NOMO-1 (cell line): ENCODE data around the gene FAM180A.
"Not testable (repeated sequence)": the region's sequence is repeated elsewhere in the genome, so short reads cannot be mapped to it uniquely, and the experiment has no call there.

ENCODE experiments used
- DNase-seq, 2 experiments: peaks; one replicate each; lab custom pipeline; 2025; ENCODE audit not compliant: unreplicated experiment in 2 of 2; lab: John Stamatoyannopoulos, UW

The FAM180A gene

DNA sequence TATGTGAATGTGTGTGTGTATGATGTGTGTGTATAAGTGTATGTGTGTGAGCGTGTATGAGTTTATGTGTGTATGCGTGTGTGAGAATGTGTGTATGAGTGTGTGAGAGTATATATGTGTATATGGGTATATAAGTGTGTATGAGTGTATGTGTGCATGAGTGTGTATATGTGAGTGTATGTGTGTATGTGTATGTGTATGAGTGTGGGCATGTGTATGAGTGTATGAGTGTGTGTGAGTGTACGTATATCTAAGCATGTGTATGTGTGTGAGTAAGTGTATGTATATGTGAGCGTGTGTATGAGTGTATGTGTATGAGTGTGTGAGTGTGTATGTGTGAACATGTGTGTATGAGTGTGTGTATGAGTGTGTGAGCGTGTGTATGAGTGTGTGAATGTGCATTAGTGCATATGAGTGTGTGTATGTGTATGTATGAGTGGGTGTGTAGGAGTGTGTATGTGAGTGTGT is 33.5 kb downstream of the FAM180A start:
- DNase-seq, result no peak

DNA sequence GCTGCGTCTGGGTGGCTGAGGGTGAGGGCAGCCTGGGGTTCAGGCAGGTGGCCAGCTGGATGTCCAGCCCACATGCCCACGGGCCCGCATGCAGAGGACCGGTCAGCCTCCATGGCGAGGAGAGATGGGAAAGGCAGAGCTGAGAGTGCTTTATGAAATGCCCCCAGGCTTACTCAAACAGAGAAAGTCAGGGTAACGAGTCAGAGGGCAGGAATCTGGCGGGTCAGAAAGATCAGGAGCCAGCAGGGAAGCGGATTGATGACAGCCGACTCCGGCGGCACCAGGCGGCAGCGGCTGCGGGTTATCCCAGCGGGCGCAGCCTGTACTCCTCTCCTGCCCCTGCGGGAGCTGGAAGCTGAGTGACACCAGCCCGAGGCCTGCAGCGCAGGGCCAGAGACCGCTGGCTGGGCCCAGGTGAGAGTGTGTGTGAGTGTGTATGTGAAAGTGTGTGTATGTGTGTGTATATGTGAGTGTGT is 34.0 kb downstream of the FAM180A start:
- DNase-seq, result no peak

DNA sequence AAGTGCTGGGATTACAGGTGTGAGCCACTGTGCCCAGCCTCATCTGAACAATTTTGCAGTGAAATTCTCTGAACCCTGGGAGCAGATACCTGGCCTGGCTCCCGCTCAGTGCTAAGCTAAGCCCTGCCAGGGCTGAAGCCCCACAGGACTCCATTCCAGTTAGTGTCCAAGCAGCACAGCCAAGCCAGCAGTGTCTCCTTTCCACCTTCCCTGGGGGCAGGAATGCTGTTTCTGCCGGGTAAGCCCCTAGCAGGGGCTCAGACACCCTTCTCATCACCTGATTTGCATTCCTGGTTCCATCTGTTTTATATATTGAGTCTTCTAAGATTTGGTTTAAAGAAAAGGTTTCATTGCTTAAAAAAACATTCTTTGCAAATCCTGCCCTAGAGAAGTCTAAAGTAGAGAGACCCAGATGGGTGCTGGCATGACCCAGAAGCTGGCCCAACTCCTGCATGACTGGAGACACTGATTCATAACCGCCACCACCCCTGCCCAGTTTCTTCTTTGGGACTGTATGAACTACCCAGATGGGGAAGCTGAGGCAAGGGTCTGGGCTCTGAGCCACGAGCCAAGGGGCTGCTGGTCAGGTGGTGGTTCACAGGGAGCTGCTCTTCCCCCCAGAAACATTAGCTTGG is 34.7 kb downstream of the FAM180A start:
- no peak for DNase-seq

DNA sequence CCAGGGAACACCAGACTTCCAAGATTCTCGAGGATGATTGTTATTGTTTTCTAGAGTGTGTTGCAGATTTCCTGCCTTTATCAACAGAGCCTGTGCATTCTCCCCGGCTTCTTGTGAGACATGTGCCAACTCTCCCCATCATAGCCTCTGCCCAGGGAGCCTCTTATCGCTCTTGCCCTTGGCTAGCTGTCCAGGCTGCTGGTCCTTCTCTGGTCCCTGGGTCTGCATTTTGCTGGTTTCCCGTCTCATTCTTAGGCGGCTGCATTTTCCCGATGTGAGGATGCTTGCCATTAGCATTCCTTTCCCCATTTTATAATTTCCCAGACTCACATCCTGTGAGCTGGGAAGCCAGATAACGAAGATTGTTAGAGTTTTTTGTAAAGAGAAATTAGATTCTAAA is 35.8 kb downstream of the FAM180A start:
- DNase-seq, result no peak

DNA sequence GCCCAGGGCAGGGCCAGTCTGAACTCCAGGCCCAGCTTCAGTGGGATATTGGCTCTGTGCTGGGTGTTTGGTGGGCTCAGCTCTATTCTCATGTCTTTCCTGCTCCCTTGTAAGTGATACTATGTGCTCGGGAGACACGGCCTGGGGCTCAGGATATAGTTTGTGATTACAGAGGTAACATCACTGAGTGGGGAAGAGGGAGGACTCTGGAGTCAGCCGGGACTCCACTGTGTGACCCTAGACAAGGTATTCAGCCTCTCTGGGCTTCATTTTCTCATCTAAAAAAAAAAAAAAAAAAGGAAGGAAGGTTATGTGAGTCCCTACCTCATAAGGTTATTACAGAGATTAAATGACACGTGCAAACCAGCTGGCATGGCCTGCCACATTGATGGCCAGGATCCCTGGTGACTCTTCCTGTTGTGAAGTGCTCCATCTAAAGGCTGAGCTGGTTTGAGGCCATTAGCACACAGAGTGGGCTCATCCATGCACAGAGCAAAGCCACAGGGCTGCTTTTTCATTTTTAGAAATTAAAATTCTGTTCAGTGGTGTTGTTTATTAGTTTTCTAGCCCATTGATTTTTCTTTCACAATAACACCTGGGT is 36.3 kb downstream of the FAM180A start:
- no peak for DNase-seq

DNA sequence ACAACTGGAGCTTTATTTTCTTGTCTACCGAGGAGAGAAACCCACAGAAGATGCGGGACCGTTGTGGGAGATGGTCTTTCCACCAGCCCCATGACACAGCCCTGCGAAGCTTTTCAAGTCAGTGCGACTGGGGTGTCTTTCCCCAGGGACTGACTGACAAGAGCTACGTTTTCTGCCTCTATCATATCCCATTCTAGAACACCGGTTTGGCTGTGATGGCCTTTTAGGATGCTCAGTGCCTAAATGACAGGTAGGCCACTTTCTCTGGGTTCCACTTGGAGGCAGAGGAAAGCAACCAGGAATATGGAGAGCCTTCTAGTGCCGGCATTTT is 37.5 kb downstream of the FAM180A start:
- no peak for DNase-seq

DNA sequence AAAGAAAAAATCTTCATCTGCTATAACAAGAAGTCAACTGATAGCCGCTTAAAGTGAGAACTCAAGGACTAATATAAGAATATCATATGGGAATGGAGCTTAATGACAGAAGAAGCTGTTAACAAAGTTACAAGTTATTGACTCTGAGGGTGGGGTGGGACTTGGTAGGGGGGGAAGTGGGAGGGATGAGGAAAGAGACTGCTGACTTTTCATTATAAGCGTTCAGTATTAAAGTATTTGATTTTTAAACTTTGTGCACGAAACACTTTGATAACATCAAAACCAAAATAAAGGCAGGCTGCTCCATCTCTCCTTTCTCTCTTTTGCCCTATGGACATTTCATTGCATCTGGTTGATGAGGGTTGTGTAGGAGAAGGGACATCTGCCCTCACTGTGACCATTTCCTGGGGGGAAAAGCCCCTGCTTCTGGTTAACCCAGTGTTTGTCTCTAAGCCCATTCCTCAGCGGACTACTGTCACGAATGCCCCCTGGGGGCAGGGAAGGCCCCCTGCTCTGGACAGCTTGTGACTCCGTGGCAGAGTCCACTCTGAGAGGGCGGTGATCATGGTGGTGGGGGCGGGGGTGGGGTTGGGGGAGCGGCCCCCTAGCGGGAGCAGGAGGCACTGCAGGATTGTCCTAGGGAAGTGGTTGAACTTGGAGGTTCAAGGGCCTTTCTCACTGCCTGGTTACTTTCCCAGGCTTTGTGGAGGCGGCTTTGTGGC is 38.0 kb downstream of the FAM180A start:
- DNase-seq, result no peak

DNA sequence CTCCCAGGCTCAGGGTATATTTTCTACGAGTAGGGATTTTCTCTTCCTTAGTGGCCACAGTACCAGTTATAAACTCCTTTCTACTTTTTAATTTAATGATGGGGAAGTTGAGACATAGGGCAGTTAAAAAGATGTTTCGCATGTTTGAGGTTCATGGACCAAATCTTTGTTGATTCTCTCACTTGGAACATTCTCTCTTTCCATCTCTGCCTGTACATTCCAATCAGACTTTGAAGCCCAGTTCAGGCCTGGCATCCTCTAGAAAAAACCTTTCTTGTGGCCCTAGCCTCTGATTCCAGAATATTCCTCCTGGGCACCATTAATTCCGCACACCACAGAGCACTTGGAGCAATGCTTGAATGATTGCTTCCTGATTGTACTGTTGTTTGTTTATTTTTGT is 39.1 kb downstream of the FAM180A start:
- no peak for DNase-seq

DNA sequence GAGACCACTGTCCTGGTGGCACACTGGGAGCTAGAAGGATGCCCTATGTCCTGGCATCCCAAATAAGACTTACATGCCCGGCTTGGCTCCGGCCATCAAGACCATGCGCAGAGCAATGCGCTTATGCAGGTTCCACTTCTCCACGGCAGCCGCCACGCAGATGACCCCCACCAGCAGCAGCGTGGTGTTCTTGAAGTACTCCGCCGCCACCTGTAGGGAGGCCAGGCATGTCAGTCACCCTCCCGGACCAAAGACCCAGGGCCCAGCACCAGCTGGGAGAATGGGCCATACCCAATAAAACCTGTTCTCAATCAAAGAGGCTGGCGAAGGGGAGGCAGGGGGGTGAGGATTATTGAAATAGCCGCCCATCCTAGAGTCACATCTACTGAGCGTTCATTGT is 40.6 kb downstream of the FAM180A start:
- no peak for DNase-seq

DNA sequence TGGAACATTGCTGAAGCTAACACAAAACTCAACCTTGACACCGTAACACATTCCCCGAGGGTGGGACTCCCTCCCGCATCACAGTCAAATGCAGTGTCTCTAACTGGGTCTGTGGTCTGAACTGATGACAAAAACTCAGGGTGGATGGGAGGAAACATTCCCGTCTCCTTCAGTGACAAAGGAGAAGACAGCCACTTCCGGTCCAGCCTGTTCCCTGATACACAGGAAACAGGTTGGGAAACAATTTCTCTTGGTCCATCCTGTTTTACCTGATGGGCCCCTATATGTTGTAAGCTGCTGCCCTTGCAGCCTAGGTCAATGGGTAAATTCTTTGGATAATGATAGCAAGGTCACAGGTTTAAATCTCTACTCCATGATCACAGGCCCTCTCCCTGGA is 41.0 kb downstream of the FAM180A start:
- no peak for DNase-seq

DNA sequence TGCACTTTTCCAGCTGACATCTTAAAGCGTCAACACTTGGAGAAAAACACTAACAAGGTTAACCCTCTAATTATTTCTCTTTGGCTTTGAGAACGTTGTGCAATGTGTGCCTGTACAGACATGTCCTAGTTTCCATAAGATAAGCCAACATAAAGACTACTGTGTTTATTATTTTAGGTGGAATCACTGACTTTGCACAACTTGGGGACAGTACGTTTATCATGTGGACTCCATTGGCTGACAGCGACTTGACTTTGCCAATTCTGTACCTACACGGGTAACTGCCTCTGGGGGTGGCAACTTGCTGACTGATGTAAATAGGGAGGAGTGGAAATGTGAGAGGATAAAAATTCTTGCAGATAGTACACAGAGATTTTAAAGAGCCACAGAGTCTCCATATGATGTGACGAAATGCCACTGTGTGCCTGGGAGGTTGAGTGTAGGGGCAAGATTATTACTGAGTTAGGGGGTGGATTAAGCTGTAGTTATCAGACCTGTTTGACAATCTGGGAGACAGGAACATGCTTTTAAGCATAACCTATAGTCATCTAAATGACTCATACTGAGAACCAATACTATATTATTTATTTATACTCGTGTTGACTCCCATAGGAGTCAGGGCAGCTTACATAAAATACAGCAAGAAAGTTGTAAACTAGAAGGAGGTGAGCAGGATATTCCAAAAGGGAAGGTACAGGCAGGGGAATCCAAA is 41.6 kb downstream of the FAM180A start:
- DNase-seq, result no peak

DNA sequence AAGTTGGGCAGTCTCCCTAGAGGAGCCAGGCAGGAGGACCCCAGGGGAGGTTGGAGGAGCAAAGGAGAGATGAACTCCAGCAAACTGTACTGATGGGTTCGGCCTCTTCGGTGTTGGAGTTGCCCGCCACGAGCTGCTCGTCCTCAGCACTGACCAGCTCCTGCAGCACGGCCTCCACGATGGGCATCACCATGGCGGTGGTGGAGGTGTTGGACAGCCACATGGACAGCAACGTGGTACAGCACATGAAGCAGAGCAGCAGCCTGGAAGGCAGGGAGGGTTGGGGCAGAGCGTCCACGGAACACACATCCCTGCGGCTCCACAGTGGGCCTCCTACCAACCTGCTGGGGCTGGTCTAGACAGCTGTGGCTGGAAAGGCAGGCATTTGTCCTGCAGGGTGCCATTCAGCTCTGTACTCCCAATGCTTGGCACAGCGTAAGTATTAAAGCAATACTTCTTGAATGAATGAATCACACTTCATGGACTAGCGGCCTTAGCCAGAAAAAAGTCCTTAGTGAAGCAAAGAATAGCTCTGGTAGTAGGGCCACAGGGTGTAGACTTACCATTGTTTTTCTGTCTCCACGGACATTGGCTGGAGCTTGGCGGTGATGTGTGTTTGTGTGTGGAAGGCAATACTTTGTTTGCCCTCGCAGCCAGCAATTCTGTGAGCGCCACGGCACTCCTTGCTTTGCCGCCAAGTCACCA is 42.4 kb downstream of the FAM180A start:
- no peak for DNase-seq

DNA sequence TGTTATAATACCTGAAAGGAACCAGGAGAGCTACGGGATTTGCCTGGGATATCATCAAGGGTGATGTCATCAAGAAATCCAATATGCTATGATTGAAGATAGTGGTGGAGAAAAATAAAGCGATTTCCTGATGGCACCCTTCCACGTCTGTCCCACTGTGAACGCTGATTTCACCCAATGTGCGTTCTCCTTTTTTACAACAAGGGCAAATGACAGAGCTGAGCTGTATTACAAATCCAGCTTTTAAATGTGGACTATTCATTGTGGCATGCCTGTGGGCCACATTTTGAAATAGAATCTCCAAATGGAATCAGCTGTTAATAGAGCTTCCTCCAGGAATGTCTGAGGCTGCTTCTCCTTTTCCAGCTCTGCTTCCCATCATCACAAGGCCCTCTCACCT is 43.9 kb downstream of the FAM180A start:
- no peak for DNase-seq

DNA sequence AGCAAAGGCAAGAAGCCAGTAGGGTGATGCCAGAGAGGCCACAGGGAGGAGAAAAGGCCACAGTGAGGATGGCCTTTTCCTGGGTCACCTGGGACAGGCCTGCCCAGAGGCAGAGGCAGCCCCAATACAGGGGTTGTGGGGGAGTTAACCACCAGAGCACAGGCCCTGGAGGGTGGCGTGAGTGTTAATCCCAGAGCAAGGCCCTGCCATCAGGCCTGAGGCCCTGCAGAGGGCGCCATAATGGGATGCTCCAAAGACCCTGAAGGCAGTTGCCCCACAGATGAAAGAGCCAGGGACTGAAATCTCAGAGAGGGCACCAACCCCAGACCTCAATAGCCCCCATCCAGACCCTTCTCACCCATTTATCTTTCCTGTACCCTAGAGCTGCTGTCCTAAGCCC is 44.5 kb downstream of the FAM180A start:
- DNase-seq, result no peak

DNA sequence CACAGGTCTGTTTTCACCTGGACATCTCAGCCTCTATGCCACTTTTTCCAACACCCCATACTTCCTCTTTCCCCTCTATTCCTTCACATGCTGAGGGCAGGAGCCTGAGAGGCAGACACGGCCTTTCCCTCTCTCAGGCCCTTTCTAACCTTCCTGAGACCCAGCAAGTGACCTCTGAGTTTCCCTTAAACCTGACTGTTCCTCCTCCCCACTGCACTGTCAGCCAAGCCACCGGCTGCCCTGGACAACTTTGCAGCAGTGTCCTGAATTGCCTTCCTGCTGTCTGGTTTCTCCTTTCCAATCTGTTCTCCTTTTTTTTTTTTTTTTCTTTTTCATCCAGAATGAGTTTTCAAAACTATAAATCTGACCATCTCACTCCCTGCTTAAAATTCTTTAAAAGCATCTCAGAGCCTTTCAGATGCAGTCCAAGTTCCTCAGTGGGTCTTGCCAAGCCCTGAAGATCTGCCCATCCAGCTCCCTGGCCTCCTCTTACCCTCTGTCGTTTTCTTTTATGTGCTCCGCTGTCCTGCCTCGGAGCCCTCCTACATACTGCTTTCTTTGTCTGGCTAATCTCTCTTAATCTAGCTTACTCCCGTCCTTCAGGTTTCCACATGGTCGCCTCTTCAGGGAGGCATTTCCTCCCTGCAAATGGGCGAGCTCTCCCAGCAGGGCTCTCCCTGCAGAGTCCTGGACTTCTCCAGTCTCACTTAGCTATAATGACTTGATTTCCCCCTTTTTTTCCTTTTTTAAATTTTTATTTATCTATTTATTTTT is 51.1 kb downstream of the FAM180A start:
- no peak for DNase-seq

DNA sequence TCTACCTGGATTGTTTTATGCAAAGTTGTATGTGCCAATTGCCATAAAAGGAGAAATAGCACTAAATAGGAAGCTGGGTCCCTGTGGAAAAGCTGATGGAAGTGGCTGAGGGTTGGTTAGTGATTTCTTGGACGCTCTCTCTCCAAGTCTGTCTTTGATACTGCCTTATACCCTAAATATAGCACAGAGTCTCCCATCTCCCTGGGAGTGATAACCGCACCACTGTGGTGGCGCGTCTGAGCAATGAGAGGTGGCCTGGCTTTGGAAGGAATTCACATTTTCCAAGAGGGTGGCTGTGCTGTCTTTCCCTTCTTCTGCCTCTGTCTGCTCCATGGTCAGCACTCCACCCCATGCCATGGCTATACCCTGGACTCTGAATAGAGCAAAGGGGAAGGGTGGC is 55.1 kb downstream of the FAM180A start:
- no peak for DNase-seq

DNA sequence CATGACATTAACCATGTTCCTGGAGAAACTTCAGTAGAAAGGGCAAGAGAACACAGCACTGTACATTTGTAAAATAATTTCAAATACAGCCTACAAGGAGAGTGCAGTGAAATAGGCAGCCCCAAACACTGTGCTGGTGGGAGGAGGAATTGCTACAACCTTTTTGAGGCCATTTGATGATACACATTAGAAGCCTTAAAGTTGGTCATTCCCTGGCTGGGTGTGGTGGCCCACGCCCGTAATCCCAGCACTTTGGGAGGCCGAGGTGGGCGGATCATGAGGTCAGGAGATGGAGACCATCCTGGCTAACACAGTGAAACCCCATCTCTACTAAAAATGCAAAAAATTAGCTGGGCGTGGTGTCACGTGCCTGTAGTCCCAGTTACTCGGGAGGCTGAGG is 56.0 kb downstream of the FAM180A start:
- DNase-seq, result not testable (repeated sequence)

DNA sequence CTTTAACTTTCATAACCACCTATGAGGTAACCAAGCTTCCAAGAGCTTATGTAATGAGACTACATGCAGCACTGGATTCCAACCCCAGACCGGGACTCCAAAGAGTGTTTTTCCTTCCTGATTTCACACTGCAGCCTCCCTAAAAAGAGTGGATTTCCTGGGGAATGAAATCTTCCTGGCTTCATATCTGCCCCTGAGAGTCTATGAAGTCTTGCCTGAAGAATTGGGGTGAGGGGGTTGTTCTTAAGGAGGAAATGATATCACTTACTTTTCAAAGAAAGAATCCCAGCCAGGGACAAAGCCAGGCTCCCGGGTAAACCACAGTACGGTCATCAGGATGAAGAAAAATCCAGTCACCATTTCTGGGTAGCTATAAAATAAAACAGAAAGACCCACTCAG is 56.6 kb downstream of the FAM180A start:
- no peak for DNase-seq

DNA sequence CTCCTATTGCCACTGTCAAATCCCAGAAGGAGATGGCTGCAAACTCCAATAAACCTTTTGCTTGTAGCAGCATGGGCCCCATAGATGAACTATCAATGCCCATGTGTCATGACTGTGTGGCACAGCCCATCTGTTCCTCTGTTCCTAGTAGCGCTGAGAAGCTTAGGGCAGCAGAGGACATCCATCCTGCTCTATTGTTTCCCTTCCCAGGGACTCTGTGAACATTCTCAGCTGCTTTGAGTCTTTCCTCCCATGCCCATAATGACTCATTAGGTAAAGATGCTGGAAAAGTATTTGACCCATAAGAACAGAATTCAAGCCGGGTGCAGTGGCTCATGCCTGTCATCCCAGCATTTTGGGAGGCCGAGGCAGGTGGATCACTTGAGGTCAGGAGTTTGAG is 58.0 kb downstream of the FAM180A start:
- no peak for DNase-seq

DNA sequence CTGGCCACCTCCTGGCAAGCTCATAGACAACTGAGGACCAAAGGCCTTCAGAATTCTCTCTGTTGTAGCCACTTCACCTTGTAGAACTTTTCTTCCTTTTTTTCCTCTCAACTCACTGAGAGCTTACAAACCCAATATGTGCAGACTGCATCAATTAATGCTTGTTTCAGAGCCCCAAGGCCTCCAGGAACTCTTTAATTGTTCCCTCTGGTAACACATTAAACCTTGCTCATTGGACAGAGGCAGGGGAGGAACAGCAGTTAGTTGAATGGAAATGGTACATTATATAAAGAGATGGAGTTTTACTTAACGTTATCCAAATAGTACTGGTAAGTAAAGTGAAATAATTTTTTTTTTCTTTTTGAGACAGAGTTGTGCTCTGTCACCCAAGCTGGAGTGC is 61.1 kb downstream of the FAM180A start:
- DNase-seq, result no peak
